Measurements from ENCODE around the gene NAT14. TPM values are rescaled to one million over a fixed set of nuclear protein-coding genes. Genes with fewer than 3 reads are reported as not detected.

NAT14 gene
- total RNA-seq, 1 experiment from 2014 or later: 93.1 TPM

DNA sequence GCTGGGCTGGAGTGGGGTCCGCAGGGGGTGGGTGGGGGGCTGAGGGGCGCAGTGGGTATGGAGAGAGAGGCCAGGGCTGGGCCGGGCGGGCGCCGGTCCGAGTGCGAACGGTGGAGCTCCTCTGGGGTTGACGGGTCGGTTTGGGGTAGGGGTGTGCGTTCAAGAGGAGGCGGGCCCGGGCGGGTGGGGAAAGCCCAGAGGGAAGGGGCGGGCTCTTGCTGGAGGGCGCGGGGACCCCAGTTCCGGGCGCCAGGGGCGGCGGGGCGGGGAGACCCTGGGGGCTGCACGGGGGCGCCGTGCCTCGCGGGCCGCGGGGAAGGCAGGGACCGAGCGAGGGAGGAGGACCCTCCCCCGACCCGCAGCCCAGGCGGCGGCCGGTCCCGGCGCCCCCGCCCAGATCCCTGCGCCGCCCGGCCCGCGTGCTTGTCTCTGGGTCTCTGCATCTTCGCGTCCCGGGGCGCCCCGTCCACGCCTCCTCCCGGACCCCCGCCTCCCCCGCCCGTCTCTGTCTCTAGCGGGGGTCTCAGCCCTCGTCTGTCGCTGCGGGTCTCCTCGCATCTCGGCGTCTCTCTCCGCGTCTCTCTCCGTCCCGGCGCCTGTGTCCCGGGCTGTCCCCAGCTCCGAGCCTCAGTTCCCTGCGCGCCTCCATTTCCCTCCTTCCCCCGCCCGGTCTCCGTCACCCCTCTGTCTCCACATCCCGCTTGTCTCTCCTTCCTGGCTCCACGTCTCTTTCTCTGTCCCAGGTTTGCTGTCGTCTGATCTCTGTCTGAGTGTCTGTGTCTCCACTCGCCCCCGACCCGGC, 33.6 kb upstream of the NAT14 start:
- POLR2A ChIA-PET: interaction anchor here (0.6 kb wide), 1 partner anchor 347 kb away, joined by 5 read pairs; no protein-coding TSS in a partner anchor
- no peak overlapping the region for H3K27ac ChIP-seq (ENCODE audit: low read length)
- peak; percentile 34; the same call in 1 of the 2 replicates for ATAC-seq
- no TSS peak for BruUV-seq (replicated peaks)
- in situ Hi-C loops (cut with HindIII; ENCODE audit: low pct_unique_long_range_greater_than_20kb, low sequenced_read_pairs) (no loop called here), intact Hi-C loops (cut with micrococcal nuclease; ENCODE audit: unreplicated experiment) (no loop called here)
- H3K4me1 ChIP-seq (ENCODE audit: control insufficient read depth, insufficient read depth, low read length): peaks cover 9% of the 10 kb centered on the region
- CTCF ChIA-PET: interaction anchor here (0.8 kb wide), 1 partner anchor 10 kb away, joined by 10 read pairs; no protein-coding TSS in a partner anchor
- DNase-seq (ENCODE audit: low read depth, low spot score): no peak
- H3K4me3 ChIP-seq (ENCODE audit: low read depth in 2 of 2, low read length in 2 of 2): peak overlapping the region; percentile 29 to 46
- peaks cover 6% of the 10 kb centered on the region for H3K27me3 ChIP-seq (ENCODE audit: control insufficient read depth, insufficient read depth, low read length)
- TF ChIP-seq SIN3A (IDR thresholded peaks at IDR 0.05; ENCODE audit: borderline replicate concordance, insufficient read depth, low read depth, low read length) (no peak), POLR2AphosphoS5 (IDR thresholded peaks at IDR 0.05; ENCODE audit: low read depth, low read length) (no peak), TCF7L2 (IDR thresholded peaks at IDR 0.05; ENCODE audit: low read depth, low read length) (no peak)
- TF ChIP-seq, protein P1, sequence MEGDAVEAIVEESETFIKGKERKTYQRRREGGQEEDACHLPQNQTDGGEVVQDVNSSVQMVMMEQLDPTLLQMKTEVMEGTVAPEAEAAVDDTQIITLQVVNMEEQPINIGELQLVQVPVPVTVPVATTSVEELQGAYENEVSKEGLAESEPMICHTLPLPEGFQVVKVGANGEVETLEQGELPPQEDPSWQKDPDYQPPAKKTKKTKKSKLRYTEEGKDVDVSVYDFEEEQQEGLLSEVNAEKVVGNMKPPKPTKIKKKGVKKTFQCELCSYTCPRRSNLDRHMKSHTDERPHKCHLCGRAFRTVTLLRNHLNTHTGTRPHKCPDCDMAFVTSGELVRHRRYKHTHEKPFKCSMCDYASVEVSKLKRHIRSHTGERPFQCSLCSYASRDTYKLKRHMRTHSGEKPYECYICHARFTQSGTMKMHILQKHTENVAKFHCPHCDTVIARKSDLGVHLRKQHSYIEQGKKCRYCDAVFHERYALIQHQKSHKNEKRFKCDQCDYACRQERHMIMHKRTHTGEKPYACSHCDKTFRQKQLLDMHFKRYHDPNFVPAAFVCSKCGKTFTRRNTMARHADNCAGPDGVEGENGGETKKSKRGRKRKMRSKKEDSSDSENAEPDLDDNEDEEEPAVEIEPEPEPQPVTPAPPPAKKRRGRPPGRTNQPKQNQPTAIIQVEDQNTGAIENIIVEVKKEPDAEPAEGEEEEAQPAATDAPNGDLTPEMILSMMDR (IDR thresholded peaks at IDR 0.05): no peak
- TF ChIP-seq, protein P2, sequence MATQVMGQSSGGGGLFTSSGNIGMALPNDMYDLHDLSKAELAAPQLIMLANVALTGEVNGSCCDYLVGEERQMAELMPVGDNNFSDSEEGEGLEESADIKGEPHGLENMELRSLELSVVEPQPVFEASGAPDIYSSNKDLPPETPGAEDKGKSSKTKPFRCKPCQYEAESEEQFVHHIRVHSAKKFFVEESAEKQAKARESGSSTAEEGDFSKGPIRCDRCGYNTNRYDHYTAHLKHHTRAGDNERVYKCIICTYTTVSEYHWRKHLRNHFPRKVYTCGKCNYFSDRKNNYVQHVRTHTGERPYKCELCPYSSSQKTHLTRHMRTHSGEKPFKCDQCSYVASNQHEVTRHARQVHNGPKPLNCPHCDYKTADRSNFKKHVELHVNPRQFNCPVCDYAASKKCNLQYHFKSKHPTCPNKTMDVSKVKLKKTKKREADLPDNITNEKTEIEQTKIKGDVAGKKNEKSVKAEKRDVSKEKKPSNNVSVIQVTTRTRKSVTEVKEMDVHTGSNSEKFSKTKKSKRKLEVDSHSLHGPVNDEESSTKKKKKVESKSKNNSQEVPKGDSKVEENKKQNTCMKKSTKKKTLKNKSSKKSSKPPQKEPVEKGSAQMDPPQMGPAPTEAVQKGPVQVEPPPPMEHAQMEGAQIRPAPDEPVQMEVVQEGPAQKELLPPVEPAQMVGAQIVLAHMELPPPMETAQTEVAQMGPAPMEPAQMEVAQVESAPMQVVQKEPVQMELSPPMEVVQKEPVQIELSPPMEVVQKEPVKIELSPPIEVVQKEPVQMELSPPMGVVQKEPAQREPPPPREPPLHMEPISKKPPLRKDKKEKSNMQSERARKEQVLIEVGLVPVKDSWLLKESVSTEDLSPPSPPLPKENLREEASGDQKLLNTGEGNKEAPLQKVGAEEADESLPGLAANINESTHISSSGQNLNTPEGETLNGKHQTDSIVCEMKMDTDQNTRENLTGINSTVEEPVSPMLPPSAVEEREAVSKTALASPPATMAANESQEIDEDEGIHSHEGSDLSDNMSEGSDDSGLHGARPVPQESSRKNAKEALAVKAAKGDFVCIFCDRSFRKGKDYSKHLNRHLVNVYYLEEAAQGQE (IDR thresholded peaks at IDR 0.05; ENCODE audit: insufficient read depth in 1 of 2, low read depth in 2 of 2, low read length in 1 of 2): no peak
- H3K36me3 ChIP-seq (ENCODE audit: control insufficient read depth, insufficient read depth, low read length): 0 out of 2 replicates have a peak, but pooled peaks cover 3% of the 10 kb centered on the region
- no peaks in the 10 kb centered on the region for H3K9me3 ChIP-seq (ENCODE audit: control insufficient read depth, insufficient read depth, low read depth, low read length)

DNA sequence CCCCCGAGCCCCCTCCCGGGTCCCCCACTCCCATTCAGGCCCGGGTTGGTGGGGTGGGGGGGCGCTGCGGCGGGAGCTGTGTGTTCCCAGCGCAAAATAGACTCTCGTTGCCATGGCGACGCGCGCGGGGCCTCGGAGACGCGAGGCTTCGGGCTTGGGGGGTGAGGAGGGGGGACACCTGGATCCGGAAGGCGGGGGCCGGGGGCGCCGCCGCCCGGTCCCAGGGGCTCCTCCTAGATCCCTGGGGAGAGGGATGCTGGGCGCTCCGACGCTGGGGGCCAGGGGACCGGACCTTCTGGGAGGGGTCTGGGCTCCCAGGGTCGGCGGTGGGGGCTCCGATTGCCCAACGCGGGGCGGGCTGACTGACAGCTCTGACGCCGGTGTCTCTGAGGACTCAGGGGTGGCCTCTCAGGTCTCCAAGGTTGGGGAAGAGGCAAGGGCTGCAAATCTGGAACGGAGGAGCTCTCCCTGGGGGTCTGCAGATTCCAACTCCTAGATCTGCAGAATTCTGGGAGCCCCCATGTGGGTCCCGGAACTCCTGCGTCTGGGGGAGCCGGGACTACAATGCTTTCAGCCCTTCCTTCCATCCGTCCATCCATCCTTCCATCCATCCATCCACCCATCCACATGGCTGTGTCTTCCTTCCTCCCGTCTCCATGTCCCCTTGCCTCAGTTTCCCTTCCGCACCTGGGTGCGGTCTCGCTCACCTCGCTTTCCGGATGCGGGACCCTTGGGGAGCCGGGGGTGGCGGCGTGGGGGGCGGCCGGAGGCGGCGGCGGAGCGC, 32.8 kb upstream of the NAT14 start:
- TF ChIP-seq POLR2AphosphoS5 (IDR thresholded peaks at IDR 0.05; ENCODE audit: low read depth, low read length): no peak; the same call in 1 of the 2 replicates
- no peak for TF ChIP-seq SIN3A (IDR thresholded peaks at IDR 0.05; ENCODE audit: borderline replicate concordance, insufficient read depth, low read depth, low read length)
- TF ChIP-seq, protein P1 (IDR thresholded peaks at IDR 0.05): no peak
- no peak for TF ChIP-seq TCF7L2 (IDR thresholded peaks at IDR 0.05; ENCODE audit: low read depth, low read length)
- TF ChIP-seq, protein P2 (IDR thresholded peaks at IDR 0.05; ENCODE audit: insufficient read depth in 1 of 2, low read depth in 2 of 2, low read length in 1 of 2): no peak

More for the DNA sequence above, 32.8 kb upstream of the NAT14 start:
- H3K9me3 ChIP-seq (ENCODE audit: control insufficient read depth, insufficient read depth, low read depth, low read length): no peaks in the 10 kb centered on the region
- CTCF ChIA-PET: interaction anchor here (0.7 kb wide), 1 partner anchor 33 kb away, joined by 3 read pairs; no protein-coding TSS in a partner anchor
- ATAC-seq (no peak), DNase-seq (ENCODE audit: low read depth, low spot score) (no peak)
- in situ Hi-C loops (cut with HindIII; ENCODE audit: low pct_unique_long_range_greater_than_20kb, low sequenced_read_pairs): no loop called here
- intact Hi-C loops (cut with micrococcal nuclease; ENCODE audit: unreplicated experiment): no loop called here
- H3K4me3 ChIP-seq (ENCODE audit: low read depth in 2 of 2, low read length in 2 of 2): peak overlapping the region in 1 of 2 experiments; percentile 46; a peak in 3 of 4 replicates
- POLR2A ChIA-PET: no interaction called here
- peaks cover 6% of the 10 kb centered on the region for H3K27me3 ChIP-seq (ENCODE audit: control insufficient read depth, insufficient read depth, low read length)
- no peak overlapping the region for H3K27ac ChIP-seq (ENCODE audit: low read length)
- peaks cover 9% of the 10 kb centered on the region for H3K4me1 ChIP-seq (ENCODE audit: control insufficient read depth, insufficient read depth, low read length)
- 0 out of 2 replicates have a peak, but pooled peaks cover 3% of the 10 kb centered on the region for H3K36me3 ChIP-seq (ENCODE audit: control insufficient read depth, insufficient read depth, low read length)
- BruUV-seq (replicated peaks): no TSS peak

Measured in Panc1 (cell line).